Testis (tissue), 3 donors: ENCODE measurements around the gene LACC1. TPM values are rescaled to one million over a fixed set of nuclear protein-coding genes. Genes with fewer than 3 reads are reported as not detected.

ENCODE experiments used
- polyA plus RNA-seq: library from polyadenylated mRNA; stranded (reverse); fragments of 350-450 nt; fragmentation: Illumina TruSeq; extraction: RNeasy Lipid Tissue Mini Kit (QIAGEN cat#74804); gene quantifications from one replicate; pipeline ENCODE4 v1.2.3, GENCODE V29; 2014; ENCODE audit warnings: low read depth, low replicate concordance; ENCODE audit not compliant: insufficient read depth
- total RNA-seq, 2 donors: library from RNA; depleted of rRNA; stranded (reverse); fragments of >200 nt; gene quantifications; one replicate each; pipeline ENCODE4 v1.2.3, GENCODE V29; 2016

LACC1 gene
- total and polyA plus RNA-seq, 3 donors from 2014 or later, result 6.1 to 34.4 (median 29.1) TPM

Other genes with a start within 250 kb of the LACC1 start
- 10 to 100 TPM; 11.0 to 11.5 TPM for gene ENOX1, start 92.9 kb upstream of the LACC1 start, total RNA-seq
- 14.2 TPM for gene ENOX1, start 92.9 kb upstream of the LACC1 start, polyA plus RNA-seq
- gene CCDC122, start 164 bp upstream of the LACC1 start, total RNA-seq, result 10 to 100 TPM; 20.6 to 31.6 TPM
- gene CCDC122, start 164 bp upstream of the LACC1 start, polyA plus RNA-seq, result 1.3 TPM